Ishikawa (cell line): ENCODE results near the gene SARDH.

Experiments
- CEBPB ChIP-seq: IDR thresholded peaks from 2 replicates; pipeline ENCODE4 v1.6.1; 2012
- CREB1 ChIP-seq: IDR thresholded peaks from 2 replicates; pipeline ENCODE4 v1.6.1; 2012; ENCODE audit warnings: low read depth
- EGR1 ChIP-seq: IDR thresholded peaks from 2 replicates; pipeline ENCODE4 v1.6.1; 2012
- EP300 ChIP-seq: IDR thresholded peaks from 2 replicates; pipeline ENCODE4 v1.6.1; 2012; ENCODE audit warnings: borderline replicate concordance
- FOXM1 ChIP-seq: IDR thresholded peaks from 2 replicates; pipeline ENCODE4 v1.6.1; 2012; ENCODE audit warnings: low read depth, borderline replicate concordance
- NFIC ChIP-seq: IDR thresholded peaks from 2 replicates; pipeline ENCODE4 v1.6.1; 2012
- RAD21 ChIP-seq: IDR thresholded peaks from 2 replicates; pipeline ENCODE4 v1.6.1; 2012; ENCODE audit warnings: low read depth
- TAF1 ChIP-seq: IDR thresholded peaks from 2 replicates; pipeline ENCODE4 v1.6.1; 2012; ENCODE audit warnings: low read depth, mild to moderate bottlenecking
- TCF12 ChIP-seq: IDR thresholded peaks from 2 replicates; pipeline ENCODE4 v1.6.1; 2012; ENCODE audit warnings: low read depth
- TEAD4 ChIP-seq: IDR thresholded peaks from 2 replicates; pipeline ENCODE4 v1.6.1; 2012
- YY1 ChIP-seq: IDR thresholded peaks from 2 replicates; pipeline ENCODE4 v1.6.1; 2012; ENCODE audit warnings: low read depth
- ZBTB7A ChIP-seq: IDR thresholded peaks from 2 replicates; pipeline ENCODE4 v1.6.1; 2012; ENCODE audit warnings: low read depth
- TF ChIP-seq, protein P1 (sequence below): IDR thresholded peaks from 2 replicates; pipeline ENCODE4 v1.6.1; 2012
- TF ChIP-seq, protein P2 (sequence below): IDR thresholded peaks from 2 replicates; pipeline ENCODE4 v1.6.1; 2012; ENCODE audit warnings: low read depth, mild to moderate bottlenecking
- TF ChIP-seq, protein P3 (sequence below): IDR thresholded peaks from 2 replicates; pipeline ENCODE4 v1.6.1; 2012

Gene SARDH

DNA sequence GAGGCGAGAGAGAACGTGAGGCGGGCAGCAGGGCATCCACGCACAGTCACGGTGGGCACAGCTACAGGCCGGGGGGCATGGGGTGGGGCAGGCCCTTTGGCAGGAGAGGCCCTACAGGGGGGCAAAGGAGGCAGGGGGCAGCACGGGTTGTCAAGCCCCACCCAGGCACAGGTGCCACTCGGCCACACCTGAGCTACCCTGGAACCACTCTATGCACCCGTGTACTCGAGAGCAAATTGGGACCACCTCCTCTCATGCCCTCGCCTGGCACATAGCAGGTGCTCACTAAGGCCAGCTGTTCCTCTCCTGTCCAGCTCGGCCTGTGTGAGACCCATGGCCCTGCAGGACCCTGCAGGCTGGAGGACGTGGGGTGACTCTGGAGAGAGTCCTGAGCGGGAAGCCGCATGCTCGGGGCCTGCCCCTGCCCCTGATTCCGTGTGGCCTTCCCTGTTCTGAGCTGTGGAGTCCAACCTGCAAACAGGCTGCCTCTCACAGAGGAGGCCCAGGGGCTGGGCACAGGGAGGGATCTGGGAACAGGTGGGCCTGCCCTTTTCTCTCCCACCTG, 31.4 kb upstream of the SARDH start:
- TF ChIP-seq, protein P1, sequence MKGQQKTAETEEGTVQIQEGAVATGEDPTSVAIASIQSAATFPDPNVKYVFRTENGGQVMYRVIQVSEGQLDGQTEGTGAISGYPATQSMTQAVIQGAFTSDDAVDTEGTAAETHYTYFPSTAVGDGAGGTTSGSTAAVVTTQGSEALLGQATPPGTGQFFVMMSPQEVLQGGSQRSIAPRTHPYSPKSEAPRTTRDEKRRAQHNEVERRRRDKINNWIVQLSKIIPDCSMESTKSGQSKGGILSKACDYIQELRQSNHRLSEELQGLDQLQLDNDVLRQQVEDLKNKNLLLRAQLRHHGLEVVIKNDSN = no peak
- TF ChIP-seq CEBPB (no peak), RAD21 (no peak), FOXM1 (no peak), EP300 (no peak), TEAD4 (no peak), TAF1 (no peak), ZBTB7A (no peak), EGR1 (no peak), NFIC (no peak), CREB1 (no peak), YY1 (no peak)
- TF ChIP-seq, protein P2, sequence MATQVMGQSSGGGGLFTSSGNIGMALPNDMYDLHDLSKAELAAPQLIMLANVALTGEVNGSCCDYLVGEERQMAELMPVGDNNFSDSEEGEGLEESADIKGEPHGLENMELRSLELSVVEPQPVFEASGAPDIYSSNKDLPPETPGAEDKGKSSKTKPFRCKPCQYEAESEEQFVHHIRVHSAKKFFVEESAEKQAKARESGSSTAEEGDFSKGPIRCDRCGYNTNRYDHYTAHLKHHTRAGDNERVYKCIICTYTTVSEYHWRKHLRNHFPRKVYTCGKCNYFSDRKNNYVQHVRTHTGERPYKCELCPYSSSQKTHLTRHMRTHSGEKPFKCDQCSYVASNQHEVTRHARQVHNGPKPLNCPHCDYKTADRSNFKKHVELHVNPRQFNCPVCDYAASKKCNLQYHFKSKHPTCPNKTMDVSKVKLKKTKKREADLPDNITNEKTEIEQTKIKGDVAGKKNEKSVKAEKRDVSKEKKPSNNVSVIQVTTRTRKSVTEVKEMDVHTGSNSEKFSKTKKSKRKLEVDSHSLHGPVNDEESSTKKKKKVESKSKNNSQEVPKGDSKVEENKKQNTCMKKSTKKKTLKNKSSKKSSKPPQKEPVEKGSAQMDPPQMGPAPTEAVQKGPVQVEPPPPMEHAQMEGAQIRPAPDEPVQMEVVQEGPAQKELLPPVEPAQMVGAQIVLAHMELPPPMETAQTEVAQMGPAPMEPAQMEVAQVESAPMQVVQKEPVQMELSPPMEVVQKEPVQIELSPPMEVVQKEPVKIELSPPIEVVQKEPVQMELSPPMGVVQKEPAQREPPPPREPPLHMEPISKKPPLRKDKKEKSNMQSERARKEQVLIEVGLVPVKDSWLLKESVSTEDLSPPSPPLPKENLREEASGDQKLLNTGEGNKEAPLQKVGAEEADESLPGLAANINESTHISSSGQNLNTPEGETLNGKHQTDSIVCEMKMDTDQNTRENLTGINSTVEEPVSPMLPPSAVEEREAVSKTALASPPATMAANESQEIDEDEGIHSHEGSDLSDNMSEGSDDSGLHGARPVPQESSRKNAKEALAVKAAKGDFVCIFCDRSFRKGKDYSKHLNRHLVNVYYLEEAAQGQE = no peak
- TF ChIP-seq, protein P3, sequence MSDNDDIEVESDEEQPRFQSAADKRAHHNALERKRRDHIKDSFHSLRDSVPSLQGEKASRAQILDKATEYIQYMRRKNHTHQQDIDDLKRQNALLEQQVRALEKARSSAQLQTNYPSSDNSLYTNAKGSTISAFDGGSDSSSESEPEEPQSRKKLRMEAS = no peak

DNA sequence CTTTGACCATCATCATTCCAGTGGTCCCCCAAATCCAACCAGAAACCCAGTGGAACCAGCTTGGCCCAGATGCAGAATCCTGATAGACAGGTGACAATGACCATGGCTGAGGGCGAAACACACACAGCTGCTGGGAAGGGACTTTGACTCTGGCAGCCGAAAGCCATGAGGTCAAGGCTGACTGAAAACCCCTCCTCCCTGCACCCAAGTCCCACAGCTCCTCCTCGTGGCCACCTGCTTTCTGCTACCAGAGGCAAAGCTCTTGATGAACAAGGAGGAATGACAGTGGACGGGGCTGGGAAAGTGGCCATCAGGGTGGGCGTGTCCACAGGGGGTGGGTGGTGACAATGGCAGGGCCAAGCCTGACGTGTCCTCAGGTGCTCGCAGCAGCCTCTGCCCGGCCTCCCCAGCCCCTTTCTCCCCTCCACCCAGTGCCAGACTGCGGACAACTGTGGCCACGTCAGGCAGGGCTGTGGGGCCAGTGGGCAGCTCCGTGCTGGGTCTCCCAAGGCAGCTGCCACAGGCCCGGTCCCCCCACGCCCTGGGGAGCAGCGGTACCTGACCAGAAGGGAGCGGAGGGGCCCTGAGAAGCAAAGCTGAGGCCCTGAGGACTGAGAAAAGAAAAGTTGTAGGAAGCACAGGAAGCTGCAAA, 30.8 kb upstream of the SARDH start:
- TF ChIP-seq, protein P3 = no peak
- TF ChIP-seq, protein P1 = no peak
- TF ChIP-seq CREB1 (no peak), RAD21 (peak; percentile 70), TEAD4 (no peak), YY1 (no peak), CEBPB (no peak), NFIC (no peak)
- TF ChIP-seq, protein P2 = no peak

DNA sequence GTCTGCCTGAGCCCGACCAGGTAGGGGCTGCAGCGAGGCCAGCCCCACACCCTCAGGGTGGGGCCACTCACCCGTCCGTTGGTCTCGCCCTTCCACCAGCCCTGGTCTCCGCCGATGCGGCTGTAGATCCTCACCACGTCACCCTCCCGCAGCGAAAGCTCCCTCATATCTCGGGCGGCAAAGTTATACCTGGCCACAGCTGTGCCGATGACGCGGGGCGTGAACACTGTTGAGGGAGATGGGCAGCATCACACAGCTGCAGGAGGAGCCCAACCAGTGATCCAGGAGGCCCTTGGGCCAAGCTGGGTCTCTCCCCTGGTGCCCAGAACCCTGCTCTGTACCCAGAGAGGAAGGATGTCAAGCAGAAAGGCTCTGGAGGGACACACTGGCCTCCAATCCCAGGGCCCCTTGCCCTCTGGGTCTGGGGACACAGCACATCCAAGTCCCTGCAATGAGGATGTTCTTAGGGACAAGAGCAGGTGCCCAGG, 30.3 kb upstream of the SARDH start:
- no peak for TF ChIP-seq TAF1
- TF ChIP-seq, protein P3 = no peak
- TF ChIP-seq, protein P2 = no peak
- no peak for TF ChIP-seq NFIC
- no peak for TF ChIP-seq FOXM1
- TF ChIP-seq, protein P1 = no peak
- no peak for TF ChIP-seq CEBPB
- TF ChIP-seq YY1 = no peak
- TF ChIP-seq CREB1 = no peak
- TF ChIP-seq EP300 = no peak
- no peak for TF ChIP-seq TCF12
- TF ChIP-seq EGR1 = no peak
- TF ChIP-seq RAD21 = no peak
- no peak for TF ChIP-seq TEAD4
- TF ChIP-seq ZBTB7A = no peak
